DMS 273 treated with DMSO at 0.1 percent for 48 hours (cell line): ENCODE measurements around the gene ECT2L.
"Not testable (repeated sequence)": the region's sequence is repeated elsewhere in the genome, so short reads cannot be mapped to it uniquely, and the experiment has no call there.

Experiments used
- DNase-seq: peaks from one replicate; lab custom pipeline; 2025; lab: John Stamatoyannopoulos, UW

Gene ECT2L

GRCh38 chr6:138936873-138937272 is 141.0 kb downstream of the ECT2L start:
- not testable (repeated sequence) for DNase-seq

DNA sequence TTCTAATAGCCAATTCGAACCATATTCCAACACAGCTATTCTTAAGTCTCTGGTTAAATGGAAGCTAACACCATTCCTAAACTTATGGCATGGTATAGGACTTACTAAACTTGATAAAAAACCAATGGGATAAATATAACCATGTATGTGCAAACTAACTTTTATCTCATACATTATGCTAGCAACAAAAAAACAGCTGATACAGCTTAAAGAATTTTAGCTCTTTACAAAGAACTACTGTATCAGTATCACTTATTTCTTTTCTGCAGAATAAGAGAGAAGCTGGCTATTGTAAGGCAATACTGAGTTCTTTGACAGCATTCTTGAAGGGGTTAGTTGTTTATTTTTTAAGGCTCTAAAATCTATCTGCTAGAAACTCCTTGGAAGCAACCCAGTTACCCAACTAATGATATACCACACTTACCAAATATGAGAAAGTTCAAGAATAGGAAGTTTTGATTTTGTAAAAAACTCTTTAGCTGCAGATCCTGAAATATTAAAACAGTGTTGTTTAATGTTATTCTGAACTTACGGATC is 147.3 kb downstream of the ECT2L start:
- no peak for DNase-seq

- no peak for DNase-seq
These were observed 148.5 kb downstream of the ECT2L start for GRCh38 chr6:138944412-138944811.

DNA sequence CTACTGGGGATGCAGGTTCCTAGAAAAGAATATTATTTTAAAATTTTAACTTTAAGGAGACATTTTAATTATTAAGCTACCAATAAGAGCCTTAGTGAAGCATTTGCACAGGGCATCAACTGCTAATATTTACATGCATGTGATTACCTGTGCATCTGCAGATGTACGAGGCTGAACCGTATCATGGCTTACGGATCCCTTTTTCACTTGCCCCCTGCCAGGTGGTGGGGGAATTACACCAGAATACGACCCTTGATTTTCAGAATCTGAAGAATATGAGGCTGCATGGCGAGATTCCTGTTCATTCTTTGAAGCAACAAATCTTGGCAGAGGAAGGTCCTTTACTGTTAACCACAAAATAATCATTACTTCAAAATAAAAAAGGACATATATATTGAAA is 149.5 kb downstream of the ECT2L start:
- DNase-seq: no peak

GRCh38 chr6:138948004-138948403 is 152.1 kb downstream of the ECT2L start:
- DNase-seq: no peak

GRCh38 chr6:138948546-138949179 is 152.8 kb downstream of the ECT2L start:
- no peak for DNase-seq

DNA sequence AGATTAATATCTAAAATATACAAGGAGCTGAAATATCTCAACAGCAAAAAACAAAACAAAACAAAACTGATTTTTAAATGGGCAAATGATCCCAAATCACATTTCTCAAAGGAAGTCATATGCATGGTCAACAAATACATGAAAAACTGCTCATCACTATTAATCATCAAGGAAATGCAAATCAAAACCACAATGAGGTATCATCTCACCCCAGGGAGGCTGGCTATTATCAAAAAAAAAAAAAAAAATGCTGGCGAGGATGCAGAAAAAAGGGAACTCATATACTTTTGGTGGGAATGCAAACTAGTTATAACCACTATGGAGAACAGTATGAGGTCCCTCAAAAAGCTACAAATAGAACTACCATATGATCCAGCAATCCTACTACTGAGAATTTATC is 157.6 kb downstream of the ECT2L start:
- DNase-seq: no peak
